Activated CD8-positive, alpha-beta memory T cell treated with anti-CD3 and anti-CD28 coated beads, Interleukin-2, amount 10 ng/mL, durations not matched to agents 7 days and 5 days (primary cell): ENCODE results near the gene SIGLEC10. TPM values are rescaled to one million over a fixed set of nuclear protein-coding genes. Genes with fewer than 3 reads are reported as not detected.
"Not testable (repeated sequence)": the region's sequence is repeated elsewhere in the genome, so short reads cannot be mapped to it uniquely, and the experiment has no call there.

Experiments
- ATAC-seq: fragments of 150-1000 bp; cut with Tn5 transposase; one replicate; pipeline ENCODE4 v1.10.0; 2021; ENCODE audit warnings: moderate library complexity
- CTCF ChIA-PET: fragments of 350-600 bp; sonication (Branson Sonifier 250); formaldehyde crosslinking; loops from one replicate; lab custom pipeline; 2021; ENCODE audit warnings: antibody characterized with exemption; lab: Charles Lee
- DNase-seq: peaks from one replicate; pipeline ENCODE4 v3.0.0-alpha.2; 2020
- H3K27ac Mint-ChIP-seq: one replicate; pipeline ENCODE4 v1.8.0; 2021; ENCODE audit warnings: mild to moderate bottlenecking, mixed read lengths
- H3K27me3 Mint-ChIP-seq: one replicate; pipeline ENCODE4 v1.8.0; 2021; ENCODE audit warnings: mixed read lengths
- H3K36me3 Mint-ChIP-seq: one replicate; pipeline ENCODE4 v1.8.0; 2021; ENCODE audit warnings: mild to moderate bottlenecking, mixed read lengths
- H3K4me1 Mint-ChIP-seq: one replicate; pipeline ENCODE4 v1.8.0; 2021; ENCODE audit warnings: mixed read lengths
- H3K4me3 Mint-ChIP-seq: one replicate; pipeline ENCODE4 v1.8.0; 2021; ENCODE audit warnings: mild to moderate bottlenecking, moderate library complexity, mixed read lengths
- H3K9me3 Mint-ChIP-seq: one replicate; pipeline ENCODE4 v1.8.0; 2022; ENCODE audit warnings: low read depth, mixed read lengths
- total RNA-seq, 2 experiments: library from RNA; stranded (reverse); gene quantifications; one replicate each; pipeline ENCODE4 v1.2.3, GENCODE V29; 2021

Gene SIGLEC10
- total RNA-seq, 2 experiments from 2014 or later = 1.4 to 2.1 TPM

GRCh38 chr19:51456541-51457290, 39.3 kb upstream of the SIGLEC10 start:
- CTCF ChIA-PET = no interaction called here
- no peak for ATAC-seq
- H3K27me3 Mint-ChIP-seq = peaks cover 10% of the 10 kb centered on the region

GRCh38 chr19:51450730-51451307, 33.4 kb upstream of the SIGLEC10 start:
- Mint-ChIP-seq H3K9me3 (peaks cover 9% of the 10 kb centered on the region), H3K4me1 (peaks cover 31% of the 10 kb centered on the region), H3K36me3 (peaks cover 17% of the 10 kb centered on the region), H3K27ac (no peak overlapping the region), H3K27me3 (peaks cover 11% of the 10 kb centered on the region), H3K4me3 (no peak overlapping the region)
- CTCF ChIA-PET = interaction anchor here (1.3 kb wide), 1 partner anchor 206 kb away, joined by 3 read pairs; no protein-coding TSS in a partner anchor
- ATAC-seq (no peak), DNase-seq (peak; percentile 35)

More at GRCh38 chr19:51456541-51457290, 39.3 kb upstream of the SIGLEC10 start:
- Mint-ChIP-seq H3K4me1 (peaks cover 8% of the 10 kb centered on the region), H3K36me3 (no peaks in the 10 kb centered on the region), H3K4me3 (no peak overlapping the region), H3K9me3 (no peaks in the 10 kb centered on the region), H3K27ac (no peak overlapping the region)
- DNase-seq = peak; percentile 37

DNA sequence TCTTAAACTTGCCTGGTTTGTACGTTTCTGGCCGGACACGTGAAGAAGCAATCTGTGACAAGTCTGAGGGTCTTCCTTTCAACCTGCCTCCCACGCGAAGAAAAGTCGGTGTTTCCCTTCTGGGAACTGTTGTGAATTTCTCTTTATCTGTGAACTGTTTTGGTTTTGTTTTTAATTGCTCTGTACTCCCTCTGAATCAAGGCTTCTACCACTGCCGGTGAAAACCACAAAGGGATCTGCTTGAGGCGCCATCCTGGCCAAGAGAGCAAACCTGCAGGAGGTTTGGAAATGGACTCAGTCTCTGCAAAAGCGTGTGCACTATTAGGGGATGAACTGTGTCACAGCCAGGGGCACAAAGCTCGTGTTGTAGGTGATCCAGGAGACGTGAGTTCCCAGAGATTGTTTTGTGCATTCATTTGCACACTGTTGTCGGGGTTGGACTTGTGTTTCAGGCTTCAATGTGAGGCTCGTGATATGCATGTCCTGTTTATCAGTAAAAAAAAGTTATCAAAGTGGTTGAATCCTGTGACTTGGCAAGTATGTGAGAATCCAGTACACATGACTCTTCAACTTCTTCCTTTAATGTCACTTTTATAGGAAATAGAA, 31.1 kb upstream of the SIGLEC10 start:
- H3K27me3 Mint-ChIP-seq = peaks cover 19% of the 10 kb centered on the region
- peaks cover 33% of the 10 kb centered on the region for H3K4me1 Mint-ChIP-seq
- H3K36me3 Mint-ChIP-seq = peaks cover 21% of the 10 kb centered on the region
- peak; percentile 70 for DNase-seq
- peak; percentile 83 for ATAC-seq
- peak overlapping the region; percentile 67 for H3K27ac Mint-ChIP-seq
- peaks cover 9% of the 10 kb centered on the region for H3K9me3 Mint-ChIP-seq
- CTCF ChIA-PET = interaction anchor here (0.7 to 2.5 kb wide), 3 partner anchors 10 to 208 kb away, joined by 3 to 11 read pairs (median 4); no protein-coding TSS in a partner anchor
- H3K4me3 Mint-ChIP-seq = peak overlapping the region; percentile 44

DNA sequence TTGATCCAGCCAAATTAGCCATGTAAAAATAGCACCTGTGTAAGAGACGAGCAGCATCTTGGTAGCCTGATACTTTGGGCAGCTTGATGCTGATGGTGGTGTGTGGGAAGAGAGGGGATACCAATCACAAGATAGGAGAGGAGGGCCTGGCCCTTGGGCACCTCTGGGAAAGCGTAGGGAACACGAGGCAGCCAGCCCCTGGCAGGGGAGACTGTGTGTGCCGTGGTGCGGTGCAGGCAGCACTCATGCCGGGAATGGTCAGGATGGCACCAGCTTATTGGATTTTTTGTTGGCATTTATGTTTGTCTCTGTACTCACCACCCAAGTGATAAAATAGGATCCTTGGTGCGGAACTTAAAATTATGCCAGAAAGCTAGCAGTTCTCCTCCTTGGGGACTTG, 30.6 kb upstream of the SIGLEC10 start:
- peaks cover 35% of the 10 kb centered on the region for H3K4me1 Mint-ChIP-seq
- H3K9me3 Mint-ChIP-seq = peaks cover 9% of the 10 kb centered on the region
- ATAC-seq = peak; percentile 24
- CTCF ChIA-PET = interaction anchor here (1.6 to 2.5 kb wide), 2 partner anchors 9 to 209 kb away, joined by 4 to 11 read pairs; no protein-coding TSS in a partner anchor
- H3K27me3 Mint-ChIP-seq = peaks cover 19% of the 10 kb centered on the region
- no peak for DNase-seq
- peak overlapping the region; percentile 44 for H3K4me3 Mint-ChIP-seq
- H3K36me3 Mint-ChIP-seq = peaks cover 21% of the 10 kb centered on the region
- H3K27ac Mint-ChIP-seq = peak overlapping the region; percentile 67

DNA sequence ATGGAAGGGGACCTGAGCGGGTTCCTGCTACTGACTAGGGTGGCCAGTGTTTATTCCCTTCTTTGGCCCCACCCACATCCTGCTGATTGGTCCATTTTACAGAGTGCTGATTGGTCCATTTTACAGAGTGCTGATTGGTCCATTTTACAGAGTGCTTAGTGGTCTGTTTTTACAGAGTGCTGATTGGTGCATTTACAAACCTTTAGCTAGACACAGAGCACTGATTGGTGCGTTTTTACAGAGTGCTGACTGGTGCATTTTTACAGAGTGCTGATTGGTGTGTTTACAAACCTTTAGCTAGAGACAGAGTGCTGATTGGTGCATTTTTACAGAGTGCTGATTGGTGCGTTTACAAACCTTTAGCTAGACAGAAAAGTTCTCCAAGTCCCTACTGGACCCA, 30.1 kb upstream of the SIGLEC10 start:
- not testable (repeated sequence) for DNase-seq, H3K9me3 Mint-ChIP-seq, H3K27ac Mint-ChIP-seq, H3K4me3 Mint-ChIP-seq, ATAC-seq
- Mint-ChIP-seq H3K36me3 (peaks cover 21% of the 10 kb centered on the region), H3K27me3 (peaks cover 20% of the 10 kb centered on the region), H3K4me1 (peaks cover 38% of the 10 kb centered on the region)
- CTCF ChIA-PET = interaction anchor here (2.5 kb wide), 1 partner anchor 9 kb away, joined by 11 read pairs; no protein-coding TSS in a partner anchor

DNA sequence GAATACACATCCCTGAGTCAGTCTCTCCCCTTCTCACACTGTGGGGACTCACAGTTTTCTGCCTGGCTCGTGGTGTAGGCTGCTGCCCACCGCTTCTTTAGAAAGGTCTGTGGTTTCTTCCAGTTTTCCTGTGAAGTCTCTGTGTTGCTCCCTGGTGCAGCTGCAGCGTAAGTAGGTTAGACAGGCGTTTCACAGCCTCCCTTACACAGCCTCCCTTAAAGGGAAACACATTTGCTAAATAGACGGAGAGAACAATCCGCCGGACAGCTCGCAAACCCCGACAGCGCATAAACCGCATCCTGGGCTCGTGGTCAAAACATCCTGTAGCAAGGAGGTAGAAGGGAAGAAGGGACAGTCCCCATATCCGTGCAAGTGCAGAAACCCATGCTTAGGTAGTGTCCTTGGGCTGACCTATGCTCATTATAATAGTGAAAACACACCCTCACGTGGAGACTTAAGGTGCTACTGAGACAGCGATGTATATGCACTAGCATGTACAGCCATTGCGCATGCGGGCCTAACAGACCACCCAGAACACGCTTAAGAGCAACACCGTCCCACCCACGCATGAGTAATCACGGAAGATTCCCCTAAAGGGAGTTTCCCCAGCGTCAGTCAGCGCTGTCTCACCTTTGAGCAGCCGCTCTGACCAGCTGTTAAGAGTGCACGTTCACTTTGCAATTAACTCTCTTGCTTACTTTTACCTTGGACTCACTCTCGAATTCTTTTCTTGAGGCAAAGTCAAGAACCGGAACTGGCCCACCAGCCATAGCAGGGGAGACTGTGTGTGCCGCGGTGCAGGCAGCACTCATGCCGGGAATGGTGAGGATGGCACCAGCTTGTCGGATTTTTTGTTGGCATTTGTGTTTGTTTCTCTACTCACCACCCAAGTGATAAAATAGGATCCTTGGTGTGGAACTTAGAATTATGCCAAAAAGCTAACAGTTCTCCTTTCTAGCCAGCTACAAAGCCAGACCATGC, 24.3 kb upstream of the SIGLEC10 start:
- Mint-ChIP-seq H3K27me3 (peaks cover 31% of the 10 kb centered on the region), H3K9me3 (peaks cover under 1% of the 10 kb centered on the region), H3K4me1 (peaks cover 39% of the 10 kb centered on the region), H3K36me3 (peaks cover 4% of the 10 kb centered on the region), H3K27ac (peak overlapping the region; percentile 82), H3K4me3 (peak overlapping the region; percentile 68)
- DNase-seq (peak; percentile 99), ATAC-seq (peak; percentile 91)
- CTCF ChIA-PET = interaction anchor here (0.8 to 9.7 kb wide), 17 partner anchors 20 to 280 kb away, joined by 3 to 108 read pairs (median 5); partner anchors contain the start of genes ETFB, NKG7, SIGLEC10 and VSIG10L

- Mint-ChIP-seq H3K36me3 (peaks cover 3% of the 10 kb centered on the region), H3K27me3 (peaks cover 37% of the 10 kb centered on the region), H3K27ac (peak overlapping the region; percentile 82), H3K4me3 (peak overlapping the region; percentile 68), H3K4me1 (peaks cover 36% of the 10 kb centered on the region), H3K9me3 (no peaks in the 10 kb centered on the region)
- DNase-seq = peak; percentile 55
- peak; percentile 11 for ATAC-seq
- CTCF ChIA-PET = interaction anchor here (0.9 to 9.7 kb wide), 17 partner anchors 21 to 283 kb away, joined by 3 to 108 read pairs (median 5); partner anchors contain the start of genes ETFB, NKG7, SIGLEC10 and VSIG10L
These were observed 23.5 kb upstream of the SIGLEC10 start for GRCh38 chr19:51440846-51441409.

DNA sequence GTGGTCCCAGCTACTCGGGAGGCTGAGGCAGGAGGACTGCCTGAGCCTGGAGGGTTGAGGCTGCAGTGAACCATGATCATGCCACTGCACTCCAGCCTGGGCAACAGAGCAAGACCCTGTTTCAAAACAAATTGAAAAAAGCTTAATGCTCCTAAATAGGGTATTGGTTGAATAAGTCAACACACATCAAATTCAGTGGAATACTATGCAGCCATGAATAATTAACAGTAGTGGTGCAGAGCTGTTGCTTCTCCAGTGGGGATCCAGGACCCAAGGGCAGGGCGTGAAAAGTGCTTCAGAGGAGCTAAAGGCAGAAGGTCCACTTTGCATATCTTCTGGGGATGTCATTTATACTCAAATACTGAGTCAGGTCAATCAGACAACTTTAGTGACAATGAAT, 22.6 kb upstream of the SIGLEC10 start:
- ATAC-seq (no peak), DNase-seq (no peak)
- H3K36me3 Mint-ChIP-seq = no peaks in the 10 kb centered on the region
- no peak overlapping the region for H3K4me3 Mint-ChIP-seq
- H3K9me3 Mint-ChIP-seq = no peaks in the 10 kb centered on the region
- CTCF ChIA-PET = interaction anchor here (0.8 to 9.7 kb wide), 16 partner anchors 7 to 282 kb away, joined by 3 to 108 read pairs (median 6); partner anchors contain the start of genes SIGLEC10 and VSIG10L
- no peak overlapping the region for H3K27ac Mint-ChIP-seq
- H3K27me3 Mint-ChIP-seq = peaks cover 30% of the 10 kb centered on the region
- peaks cover 36% of the 10 kb centered on the region for H3K4me1 Mint-ChIP-seq

- Mint-ChIP-seq H3K27ac (no peak overlapping the region), H3K36me3 (no peaks in the 10 kb centered on the region), H3K4me3 (no peak overlapping the region), H3K4me1 (peaks cover 36% of the 10 kb centered on the region), H3K27me3 (peaks cover 26% of the 10 kb centered on the region), H3K9me3 (no peaks in the 10 kb centered on the region)
- no peak for ATAC-seq
- peak; percentile 72 for DNase-seq
- CTCF ChIA-PET = interaction anchor here (0.6 to 9.7 kb wide), 18 partner anchors 8 to 221 kb away, joined by 3 to 108 read pairs (median 5); partner anchors contain the start of genes SIGLEC10 and VSIG10L
These were observed 21.6 kb upstream of the SIGLEC10 start for GRCh38 chr19:51439021-51439465.

DNA sequence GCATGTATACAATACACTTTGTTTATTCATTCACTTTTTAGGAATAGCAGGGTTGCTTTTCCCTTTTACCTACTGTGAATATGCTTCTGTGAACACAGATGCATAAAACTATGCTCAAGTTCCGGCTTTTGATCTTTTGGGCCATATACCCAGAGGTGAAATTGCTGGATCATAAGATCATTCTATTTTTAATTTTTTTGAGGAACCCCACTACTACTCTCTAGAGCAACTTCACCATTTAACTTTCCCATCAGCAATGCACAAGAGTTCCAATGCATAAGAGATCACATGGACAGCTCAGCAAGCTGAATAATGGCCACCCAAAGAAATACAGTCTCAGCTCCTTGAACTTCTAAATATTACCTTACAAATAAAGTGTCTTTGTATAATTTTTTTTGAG, 17.0 kb upstream of the SIGLEC10 start:
- Mint-ChIP-seq H3K4me3 (no peak overlapping the region), H3K27ac (no peak overlapping the region), H3K9me3 (no peaks in the 10 kb centered on the region), H3K27me3 (peaks cover 22% of the 10 kb centered on the region), H3K4me1 (peaks cover 4% of the 10 kb centered on the region), H3K36me3 (no peaks in the 10 kb centered on the region)
- CTCF ChIA-PET = interaction anchor here (9.5 to 9.7 kb wide), 2 partner anchors 14 to 93 kb away, joined by 103 to 108 read pairs; partner anchors contain the start of genes SIGLEC10 and VSIG10L
- no peak for DNase-seq
- ATAC-seq = no peak

DNA sequence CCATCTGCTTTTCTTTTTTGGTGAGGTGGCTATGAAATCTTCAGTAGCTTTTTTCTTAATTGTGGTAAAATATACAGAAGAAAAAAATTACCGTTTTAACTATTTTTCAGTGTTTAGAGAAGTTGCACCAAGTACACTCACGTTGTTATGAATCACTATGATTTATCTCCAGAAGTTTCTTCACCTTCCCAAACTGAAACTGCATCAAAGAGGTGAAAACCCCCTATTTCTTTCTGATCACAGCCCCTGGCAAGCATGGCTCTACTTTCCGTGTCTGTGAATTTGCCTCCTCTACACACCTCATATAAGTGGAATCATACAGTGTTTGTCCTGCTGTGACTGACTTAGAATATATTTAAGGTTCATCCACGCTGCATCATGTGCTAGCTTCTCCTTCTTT, 15.6 kb upstream of the SIGLEC10 start:
- ATAC-seq = no peak
- H3K4me1 Mint-ChIP-seq = peaks cover under 1% of the 10 kb centered on the region

More for the DNA sequence above, 15.6 kb upstream of the SIGLEC10 start:
- Mint-ChIP-seq H3K27ac (no peak overlapping the region), H3K9me3 (no peaks in the 10 kb centered on the region), H3K27me3 (peaks cover 25% of the 10 kb centered on the region), H3K4me3 (no peak overlapping the region), H3K36me3 (no peaks in the 10 kb centered on the region)
- CTCF ChIA-PET = interaction anchor here (0.7 kb wide), 1 partner anchor 144 kb away, joined by 4 read pairs; no protein-coding TSS in a partner anchor
- DNase-seq = no peak
